GM12872 (cell line): Measurements from ENCODE around the gene CDH4.

ENCODE experiments used
- TF ChIP-seq, protein P1 (sequence below): IDR thresholded peaks from 3 replicates; pipeline ENCODE4 v1.5.1; 2011; ENCODE audit warnings: low read depth, mild to moderate bottlenecking, low read length, moderate library complexity; ENCODE audit not compliant: insufficient read depth

The CDH4 gene

GRCh38 chr20:61649860-61650162 is 397.8 kb downstream of the CDH4 start:
- TF ChIP-seq, protein P1, sequence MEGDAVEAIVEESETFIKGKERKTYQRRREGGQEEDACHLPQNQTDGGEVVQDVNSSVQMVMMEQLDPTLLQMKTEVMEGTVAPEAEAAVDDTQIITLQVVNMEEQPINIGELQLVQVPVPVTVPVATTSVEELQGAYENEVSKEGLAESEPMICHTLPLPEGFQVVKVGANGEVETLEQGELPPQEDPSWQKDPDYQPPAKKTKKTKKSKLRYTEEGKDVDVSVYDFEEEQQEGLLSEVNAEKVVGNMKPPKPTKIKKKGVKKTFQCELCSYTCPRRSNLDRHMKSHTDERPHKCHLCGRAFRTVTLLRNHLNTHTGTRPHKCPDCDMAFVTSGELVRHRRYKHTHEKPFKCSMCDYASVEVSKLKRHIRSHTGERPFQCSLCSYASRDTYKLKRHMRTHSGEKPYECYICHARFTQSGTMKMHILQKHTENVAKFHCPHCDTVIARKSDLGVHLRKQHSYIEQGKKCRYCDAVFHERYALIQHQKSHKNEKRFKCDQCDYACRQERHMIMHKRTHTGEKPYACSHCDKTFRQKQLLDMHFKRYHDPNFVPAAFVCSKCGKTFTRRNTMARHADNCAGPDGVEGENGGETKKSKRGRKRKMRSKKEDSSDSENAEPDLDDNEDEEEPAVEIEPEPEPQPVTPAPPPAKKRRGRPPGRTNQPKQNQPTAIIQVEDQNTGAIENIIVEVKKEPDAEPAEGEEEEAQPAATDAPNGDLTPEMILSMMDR: no peak

DNA sequence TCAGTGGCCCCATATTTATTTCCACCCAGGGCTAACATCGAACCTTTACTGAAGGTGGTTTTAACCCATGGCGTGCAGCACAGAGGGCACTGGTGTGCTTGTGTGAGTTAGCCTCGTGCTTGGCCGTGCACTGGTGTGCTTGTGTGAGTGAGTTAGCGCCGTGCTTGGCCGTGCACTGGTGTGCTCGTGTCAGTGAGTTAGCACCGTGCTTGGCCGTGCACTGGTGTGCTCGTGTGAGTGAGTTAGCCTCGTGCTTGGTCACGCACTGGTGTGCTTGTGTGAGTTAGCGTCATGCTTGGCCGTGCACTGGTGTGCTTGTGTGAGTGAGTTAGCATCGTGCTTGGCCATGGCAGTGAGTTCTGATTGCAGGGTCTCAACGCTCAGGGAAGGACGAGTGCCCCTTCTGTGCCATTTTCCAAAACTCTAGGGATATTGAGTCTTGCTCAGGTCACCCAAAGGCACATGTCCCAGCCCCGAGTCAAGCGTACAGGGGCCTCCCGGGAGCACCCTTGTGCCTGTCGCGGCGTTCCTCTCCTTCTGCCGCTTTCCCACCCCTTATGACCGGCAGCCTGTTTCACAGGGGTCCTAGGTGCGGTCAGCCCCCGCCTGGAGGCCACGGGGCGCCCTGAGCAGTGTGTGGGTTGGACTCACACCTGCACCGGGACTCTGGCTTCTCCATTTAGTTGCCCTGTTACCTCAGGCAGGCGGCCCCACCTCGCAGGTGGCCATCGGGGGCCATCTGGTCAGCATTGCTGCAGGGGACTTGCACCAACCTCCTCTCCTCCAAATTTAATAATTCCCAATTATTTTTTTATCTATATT is 399.1 kb downstream of the CDH4 start:
- TF ChIP-seq, protein P1: no peak

DNA sequence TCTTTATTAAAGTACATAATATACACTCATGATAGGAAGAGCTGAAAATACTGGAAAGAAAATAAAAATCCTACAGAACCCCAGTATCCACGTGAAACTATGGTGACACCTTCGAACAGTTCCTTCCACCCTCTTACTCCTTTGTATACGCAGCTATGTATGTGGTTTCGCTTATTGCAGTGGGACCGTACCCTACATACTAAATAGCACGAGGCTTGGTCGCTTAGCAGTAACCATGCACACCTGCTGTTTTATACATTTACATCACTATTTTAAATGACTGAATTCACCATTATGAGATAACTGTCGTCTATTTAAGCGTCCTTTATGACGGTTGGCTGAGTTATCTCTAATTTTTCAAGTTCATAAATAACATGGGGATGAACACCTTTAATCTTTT is 400.1 kb downstream of the CDH4 start:
- TF ChIP-seq, protein P1: no peak

- TF ChIP-seq, protein P1: no peak
Observed at GRCh38 chr20:61654726-61655125, 402.7 kb downstream of the CDH4 start.

DNA sequence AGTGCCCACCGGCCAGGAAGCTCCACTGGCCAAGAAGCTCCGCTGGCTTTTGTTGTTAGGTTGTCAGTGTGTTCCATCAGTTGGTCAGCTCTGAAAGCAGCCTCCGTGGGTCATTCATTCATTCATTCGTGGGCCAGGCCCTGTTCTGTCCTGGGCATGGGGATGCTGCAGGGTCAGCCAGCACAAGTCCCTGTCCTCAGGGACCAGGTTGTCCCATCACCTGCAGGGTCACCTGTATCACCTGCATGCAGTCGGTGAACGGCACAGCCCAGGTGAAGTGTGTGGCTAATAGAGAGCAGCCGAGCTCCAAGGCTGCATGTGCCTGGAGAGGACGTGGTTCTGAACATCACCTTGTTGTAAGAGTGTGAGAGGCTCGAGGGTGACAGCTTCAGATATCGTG is 403.5 kb downstream of the CDH4 start:
- TF ChIP-seq, protein P1: no peak

DNA sequence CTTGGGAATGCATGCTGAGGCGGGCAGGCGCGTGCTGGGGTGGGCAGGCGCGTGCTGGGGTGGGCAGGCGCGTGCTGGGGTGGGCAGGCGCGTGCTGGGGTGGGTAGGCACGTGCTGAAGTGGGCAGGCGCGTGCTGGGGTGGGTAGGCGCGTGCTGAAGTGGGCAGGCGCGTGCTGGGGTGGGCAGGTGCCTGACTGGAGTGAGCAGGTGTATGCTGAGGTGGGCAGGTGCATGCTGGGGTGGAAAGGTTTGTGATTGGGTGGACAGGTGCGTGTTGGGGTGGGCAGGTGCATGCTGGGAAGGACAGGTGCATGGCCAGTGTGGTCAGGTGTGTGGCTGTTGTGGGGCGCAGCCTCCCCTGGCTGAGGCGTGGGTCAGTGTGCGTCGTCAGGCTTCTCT is 404.1 kb downstream of the CDH4 start:
- TF ChIP-seq, protein P1: no peak

GRCh38 chr20:61657721-61658377 is 405.8 kb downstream of the CDH4 start:
- TF ChIP-seq, protein P1: no peak
